IMR-90 (cell line): Measurements from ENCODE around the gene MARCHF9. TPM values are rescaled to one million over a fixed set of nuclear protein-coding genes. Genes with fewer than 3 reads are reported as not detected.

Experiments
- ATAC-seq: fragments of 200-7000 bp; cut with Tn5 transposase; 2 replicates; pipeline ENCODE4 v1.9.1; 2020; ENCODE audit warnings: low read depth, mild to moderate bottlenecking, moderate library complexity
- BruUV-seq: library from RNA; stranded (reverse); fragments of 400-500 nt; replicated peaks from 2 replicates; lab custom pipeline; 2021; lab: Mats Ljungman, UMichigan
- CTCF ChIA-PET: fragments of 300-600 bp; formaldehyde crosslinking; extraction: SDS; loops from one replicate; lab custom pipeline; 2021; ENCODE audit warnings: antibody characterized with exemption; lab: Yijun Ruan, JAX
- POLR2A ChIA-PET: fragments of 300-600 bp; sonication (Branson Sonifier 250); formaldehyde crosslinking; loops from one replicate; lab custom pipeline; 2022; ENCODE audit warnings: antibody characterized with exemption; ENCODE audit not compliant: unreplicated experiment; lab: Charles Lee
- DNase-seq: peaks from one replicate; pipeline ENCODE4 v3.0.0; 2013
- H2AFZ ChIP-seq: replicated peaks from 2 replicates; pipeline ENCODE3; 2013; ENCODE audit warnings: low read length, mild to moderate bottlenecking; ENCODE audit not compliant: poor library complexity
- H2AK5ac ChIP-seq: 2 replicates; pipeline ENCODE4 v1.6.1; 2013; ENCODE audit warnings: low read depth, low read length, inconsistent platforms
- H2AK9ac ChIP-seq: replicated peaks from 2 replicates; pipeline ENCODE3; 2013; ENCODE audit warnings: mild to moderate bottlenecking, low read depth, low read length, moderate library complexity; ENCODE audit not compliant: poor library complexity
- H2BK120ac ChIP-seq: 2 replicates; pipeline ENCODE4 v1.6.1; 2013; ENCODE audit warnings: low read depth, low read length, inconsistent platforms
- H2BK15ac ChIP-seq: 3 replicates; pipeline ENCODE4 v1.6.1; 2013; ENCODE audit warnings: low read depth, low read length, inconsistent platforms
- H2BK20ac ChIP-seq: 2 replicates; pipeline ENCODE4 v1.6.1; 2013; ENCODE audit warnings: low read depth, mild to moderate bottlenecking, inconsistent platforms, low read length, moderate library complexity
- H2BK5ac ChIP-seq: 2 replicates; pipeline ENCODE4 v1.6.1; 2013; ENCODE audit warnings: mild to moderate bottlenecking, low read depth, low read length, inconsistent platforms; ENCODE audit not compliant: poor library complexity, severe bottlenecking
- H3K14ac ChIP-seq: replicated peaks from 2 replicates; pipeline ENCODE4 v1.6.1; 2013; ENCODE audit warnings: low read depth, low read length, inconsistent platforms
- H3K18ac ChIP-seq: 2 replicates; pipeline ENCODE4 v1.6.1; 2013; ENCODE audit warnings: low read depth, low read length, control low read depth
- H3K23ac ChIP-seq: 2 replicates; pipeline ENCODE4 v1.6.1; 2013; ENCODE audit warnings: low read depth, low read length, inconsistent platforms
- H3K27ac ChIP-seq: 2 replicates; pipeline ENCODE4 v1.5.1; 2013; ENCODE audit warnings: mild to moderate bottlenecking, control low read depth, low read length; ENCODE audit not compliant: insufficient read depth
- H3K27me3 ChIP-seq: 2 replicates; pipeline ENCODE4 v1.6.1; 2013; ENCODE audit warnings: low read length; ENCODE audit not compliant: control insufficient read depth, insufficient read depth
- H3K36me3 ChIP-seq: 2 replicates; pipeline ENCODE4 v1.6.1; 2013; ENCODE audit warnings: low read length, mixed read lengths; ENCODE audit not compliant: control insufficient read depth, insufficient read depth
- H3K4ac ChIP-seq: 2 replicates; pipeline ENCODE4 v1.6.1; 2013; ENCODE audit warnings: low read depth, low read length, inconsistent platforms
- H3K4me1 ChIP-seq: 2 replicates; pipeline ENCODE4 v1.6.1; 2013; ENCODE audit warnings: low read length, mixed read lengths; ENCODE audit not compliant: control insufficient read depth, insufficient read depth
- H3K4me2 ChIP-seq: 2 replicates; pipeline ENCODE4 v1.6.1; 2013; ENCODE audit warnings: low read depth, mild to moderate bottlenecking, control low read depth, low read length, moderate library complexity
- H3K4me3 ChIP-seq: 2 replicates; pipeline ENCODE4 v1.5.1; 2013; ENCODE audit warnings: low read depth, mild to moderate bottlenecking, control low read depth, low read length, moderate library complexity; ENCODE audit not compliant: insufficient read depth
- H3K56ac ChIP-seq: 2 replicates; pipeline ENCODE4 v1.6.1; 2013; ENCODE audit warnings: low read length, inconsistent platforms; ENCODE audit not compliant: insufficient read depth; ENCODE audit errors: extremely low read depth
- H3K79me1 ChIP-seq, 2 experiments: 2 replicates each; pipeline ENCODE4 v1.6.1; 2013; ENCODE audit warnings: low read length in 2 of 2, inconsistent platforms in 1 of 2, low read depth in 1 of 2
- H3K9ac ChIP-seq: 2 replicates; pipeline ENCODE4 v1.6.1; 2013; ENCODE audit warnings: low read depth, low read length, control low read depth
- H3K9me1 ChIP-seq: 2 replicates; pipeline ENCODE4 v1.6.1; 2013; ENCODE audit warnings: low read length, inconsistent platforms; ENCODE audit not compliant: insufficient read depth
- H3K9me3 ChIP-seq: 2 replicates; pipeline ENCODE4 v1.6.1; 2013; ENCODE audit warnings: low read length; ENCODE audit not compliant: control insufficient read depth, insufficient read depth
- H4K20me1 ChIP-seq: 2 replicates; pipeline ENCODE4 v1.6.1; 2013; ENCODE audit warnings: low read length, inconsistent platforms; ENCODE audit not compliant: insufficient read depth
- H4K5ac ChIP-seq: 2 replicates; pipeline ENCODE4 v1.6.1; 2013; ENCODE audit warnings: mild to moderate bottlenecking, low read depth, low read length, control low read depth
- H4K8ac ChIP-seq, 2 experiments: 2 replicates each; pipeline ENCODE4 v1.6.1; 2013; ENCODE audit warnings: low read depth in 2 of 2, low read length in 2 of 2, control low read depth in 1 of 2, inconsistent platforms in 1 of 2
- H4K91ac ChIP-seq: 2 replicates; pipeline ENCODE4 v1.6.1; 2013; ENCODE audit warnings: low read depth, low read length, inconsistent platforms; ENCODE audit not compliant: insufficient read depth
- MAZ ChIP-seq: IDR thresholded peaks from 2 replicates; pipeline ENCODE4 v1.6.1; 2012; ENCODE audit warnings: low read depth, mild to moderate bottlenecking, low read length, improper control_type of control experiment, moderate library complexity, borderline replicate concordance
- MXI1 ChIP-seq: IDR thresholded peaks from 2 replicates; pipeline ENCODE4 v1.6.1; 2012; ENCODE audit warnings: low read depth, mild to moderate bottlenecking, low read length, moderate library complexity, borderline replicate concordance
- NFE2L2 ChIP-seq: fragments of 150-350 bp; IDR thresholded peaks from 2 replicates; pipeline ENCODE4 v1.6.1; 2016; ENCODE audit warnings: low read depth, mild to moderate bottlenecking, low read length
- WGBS, 2 experiments: methylation state at CpG; one replicate each; pipeline versions ENCODE4 v1.1.5 to v1.1.7; 2013; ENCODE audit warnings: missing lambda C conversion rate in 2 of 2; ENCODE audit not compliant: insufficient read length in 1 of 2; ENCODE audit errors: extremely low coverage in 2 of 2; 5-methylcytosine and 5-hydroxymethylcytosine counted together
- dilution Hi-C: fragments of 300-500 bp; cut with HindIII; formaldehyde crosslinking; loops from one replicate; pipeline ENCODE4 v1.14.3; 2018; ENCODE audit warnings: low sequenced_read_pairs; ENCODE audit not compliant: unreplicated experiment
- in situ Hi-C: fragments of 300-500 bp; cut with MboI; formaldehyde crosslinking; loops from 3 replicates; pipeline ENCODE4 v1.14.3; 2019; ENCODE audit warnings: low sequenced_read_pairs, inconsistent platforms, mixed read lengths
- intact Hi-C: fragments of 100-400 bp; cut with micrococcal nuclease; formaldehyde crosslinking; loops from 2 replicates; pipeline ENCODE4 v1.10.0; 2022
- polyA plus RNA-seq, 3 experiments: library from polyadenylated mRNA; depleted of rRNA; stranded (reverse); fragments of >200 nt; gene quantifications; 2 replicates each; pipeline ENCODE4 v1.2.3, GENCODE V29; 2012; ENCODE audit warnings: low replicate concordance in 1 of 3
- total RNA-seq: library from RNA; depleted of rRNA; stranded (reverse); fragments of >200 nt; gene quantifications from 2 replicates; pipeline ENCODE4 v1.2.3, GENCODE V29; 2012

Gene MARCHF9
- total and polyA plus RNA-seq, 2 of the 4 experiments (the other 2 are of a cell fraction) = 1.1 to 5.4 TPM

DNA sequence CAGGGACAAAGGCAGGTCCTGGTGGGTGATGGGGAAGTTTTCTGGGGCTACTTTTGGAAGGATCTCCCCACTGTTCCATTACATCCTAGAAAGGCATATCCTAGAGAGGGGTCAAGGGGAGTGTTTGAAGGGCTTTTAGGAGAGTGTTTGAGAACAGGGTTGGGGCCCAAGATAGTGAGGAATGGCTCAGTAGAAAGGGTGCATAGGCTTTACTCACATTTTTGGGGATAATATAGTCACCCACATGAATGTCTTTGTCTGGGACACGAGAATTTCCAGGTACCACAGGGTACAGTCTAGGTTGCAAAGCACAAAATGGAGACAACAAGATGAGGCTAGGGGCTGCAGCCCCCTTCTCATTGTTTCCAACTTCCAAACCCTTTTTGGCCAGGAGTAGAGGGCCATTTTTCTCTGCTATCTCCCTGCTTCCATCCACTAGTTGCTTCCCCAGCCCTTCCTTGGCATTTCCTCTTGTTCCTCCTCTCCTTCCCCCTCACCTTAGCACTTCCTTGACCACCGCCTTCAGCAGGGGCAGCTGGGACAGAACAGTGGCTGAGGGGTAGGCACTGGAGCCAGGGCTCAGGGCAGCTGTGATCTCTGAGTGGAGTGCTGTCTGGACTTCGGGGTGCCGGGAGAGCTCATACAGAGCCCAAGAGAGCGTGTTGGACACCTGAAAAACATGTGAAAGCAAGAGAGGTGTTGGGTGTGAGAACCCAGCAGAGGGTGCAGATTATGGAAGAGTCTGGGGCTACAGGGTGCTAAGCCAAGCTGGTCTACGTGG is 9.2 kb downstream of the MARCHF9 start:
- Histone ChIP-seq H4K20me1 (no peaks in the 10 kb centered on the region), H3K23ac (no peak overlapping the region), H3K9ac (no peak overlapping the region), H2BK120ac (no peak overlapping the region), H3K27me3 (peaks cover 43% of the 10 kb centered on the region), H4K91ac (no peak overlapping the region), H3K4me1 (peaks cover 8% of the 10 kb centered on the region; the same call in 1 of the 2 replicates), H2AK5ac (no peak overlapping the region), H3K9me1 (0 out of 2 replicates have a peak, but pooled peaks cover 3% of the 10 kb centered on the region), H3K9me3 (peaks cover 2% of the 10 kb centered on the region; the same call in 1 of the 2 replicates), H3K36me3 (no peaks in the 10 kb centered on the region; the same call in 1 of the 2 replicates), H3K4ac (no peak overlapping the region), H3K4me3 (no peak overlapping the region), H2BK20ac (no peak overlapping the region), H3K18ac (no peak overlapping the region), H2BK5ac (no peak overlapping the region), H3K56ac (no peak overlapping the region), H3K14ac (no peak overlapping the region), H3K79me1 (no peaks in the 10 kb centered on the region), H4K5ac (no peak overlapping the region), H2AK9ac (no peak overlapping the region), H3K4me2 (no peak overlapping the region), H2BK15ac (no peak overlapping the region), H4K8ac (no peak overlapping the region), H2AFZ (peak overlapping the region; percentile 82), H3K27ac (no peak overlapping the region)
- WGBS, 2 experiments = 49% methylated on average over 4 of the region's 6 CpGs; no CpG with 5 or more reads in 1 of the 2 experiments
- ChIA-PET POLR2A (no interaction called here), CTCF (no interaction called here)
- dilution Hi-C loops = no loop called here
- no peak for TF ChIP-seq MXI1
- no peak for TF ChIP-seq MAZ
- no peak for TF ChIP-seq NFE2L2
- in situ Hi-C loops = no loop called here
- no TSS peak for BruUV-seq
- ATAC-seq = no peak
- intact Hi-C loops = no loop called here
- no peak for DNase-seq
